Neural cell (in vitro differentiated cells): ENCODE measurements around the gene CYP21A2. TPM values are rescaled to one million over a fixed set of nuclear protein-coding genes. Genes with fewer than 3 reads are reported as not detected.
"Not testable (repeated sequence)": the region's sequence is repeated elsewhere in the genome, so short reads cannot be mapped to it uniquely, and the experiment has no call there.

Source experiments
- H2AFZ ChIP-seq: fragments of 200-600, 300-800 bp; sonication (generic), shearing (Covaris generic); 2 replicates; pipeline ENCODE4 v1.6.0; 2014; ENCODE audit warnings: low read depth, mild to moderate bottlenecking, antibody characterized with exemption, low read length, moderate library complexity
- H3F3A ChIP-seq: fragments of 200-600 bp; shearing (Covaris generic); 2 replicates; pipeline ENCODE4 v1.6.1; 2016; ENCODE audit warnings: mild to moderate bottlenecking, moderate library complexity, mixed read lengths, antibody characterized with exemption, low read length; ENCODE audit not compliant: insufficient read depth, poor library complexity, severe bottlenecking
- H3K27ac ChIP-seq: fragments of 200-600, 300-800 bp; sonication (generic), shearing (Covaris generic); 2 replicates; pipeline ENCODE4 v1.5.1; 2014; ENCODE audit warnings: mild to moderate bottlenecking, low read length, moderate library complexity
- H3K27me3 ChIP-seq: fragments of 300-800, 200-600 bp; sonication (generic), shearing (Covaris generic); 2 replicates; pipeline ENCODE4 v1.6.0; 2014; ENCODE audit warnings: mild to moderate bottlenecking, low read depth, low read length, moderate library complexity; ENCODE audit not compliant: insufficient read depth
- H3K36me3 ChIP-seq: fragments of 300-800, 200-600 bp; sonication (generic), shearing (Covaris generic); 2 replicates; pipeline ENCODE4 v1.5.1; 2014; ENCODE audit warnings: mild to moderate bottlenecking, antibody characterized with exemption, low read length, moderate library complexity; ENCODE audit not compliant: insufficient read depth
- H3K4me2 ChIP-seq: fragments of 300-800, 200-600 bp; sonication (generic), shearing (Covaris generic); 2 replicates; pipeline ENCODE4 v1.6.0; 2014; ENCODE audit warnings: mild to moderate bottlenecking, low read length
- H3K4me3 ChIP-seq: fragments of 300-800, 200-600 bp; sonication (generic), shearing (Covaris generic); 2 replicates; pipeline ENCODE4 v1.5.1; 2014; ENCODE audit warnings: mild to moderate bottlenecking, low read length, moderate library complexity
- H3K79me2 ChIP-seq: fragments of 200-600 bp; shearing (Covaris generic); replicated peaks from 2 replicates; pipeline ENCODE4 v1.6.0; 2014; ENCODE audit warnings: mild to moderate bottlenecking, low read length, moderate library complexity; ENCODE audit not compliant: insufficient read depth
- H3K9ac ChIP-seq: fragments of 300-800, 200-600 bp; sonication (generic), shearing (Covaris generic); 2 replicates; pipeline ENCODE4 v1.6.1; 2016; ENCODE audit warnings: mild to moderate bottlenecking, low read length, mixed read lengths
- H3K9me2 ChIP-seq: fragments of 200-600 bp; shearing (Covaris generic); 2 replicates; pipeline ENCODE4 v1.6.1; 2016; ENCODE audit warnings: mild to moderate bottlenecking, low read length, mixed read lengths; ENCODE audit not compliant: insufficient read depth
- H3K9me3 ChIP-seq: fragments of 200-600, 300-800 bp; sonication (generic), shearing (Covaris generic); 2 replicates; pipeline ENCODE4 v1.6.1; 2016; ENCODE audit warnings: mild to moderate bottlenecking, mixed run types, low read length, moderate library complexity, mixed read lengths
- H4K20me1 ChIP-seq: fragments of 200-600 bp; shearing (Covaris generic); 2 replicates; pipeline ENCODE4 v1.6.1; 2016; ENCODE audit warnings: mild to moderate bottlenecking, mixed run types; ENCODE audit not compliant: insufficient read depth
- EP300 ChIP-seq: fragments of 450-650 bp; conservative IDR thresholded peaks from 2 replicates; pipeline ENCODE4 v1.6.1; 2014; ENCODE audit warnings: antibody characterized with exemption, mild to moderate bottlenecking, moderate library complexity; ENCODE audit not compliant: poor library complexity, severe bottlenecking
- EZH2 ChIP-seq: fragments of 200-600, 300-800 bp; shearing (Covaris generic), sonication (generic); IDR thresholded peaks from 2 replicates; pipeline ENCODE4 v1.6.1; 2014; ENCODE audit warnings: antibody characterized with exemption, low read length, borderline replicate concordance, mild to moderate bottlenecking; ENCODE audit not compliant: insufficient read depth, poor library complexity, severe bottlenecking
- MXI1 ChIP-seq: fragments of 450-650 bp; conservative IDR thresholded peaks from 2 replicates; pipeline ENCODE4 v1.6.1; 2014; ENCODE audit warnings: antibody characterized with exemption, mild to moderate bottlenecking; ENCODE audit not compliant: poor library complexity, severe bottlenecking
- POLR2AphosphoS5 ChIP-seq: IDR thresholded peaks from 2 replicates; pipeline ENCODE4 v1.6.1; 2012
- RAD21 ChIP-seq: fragments of 450-650 bp; conservative IDR thresholded peaks from 2 replicates; pipeline ENCODE4 v1.6.1; 2014; ENCODE audit warnings: antibody characterized with exemption, mild to moderate bottlenecking, moderate library complexity
- SMC3 ChIP-seq: fragments of 450-650 bp; conservative IDR thresholded peaks from 2 replicates; pipeline ENCODE4 v1.6.1; 2014; ENCODE audit warnings: antibody characterized with exemption, mild to moderate bottlenecking, moderate library complexity; ENCODE audit not compliant: poor library complexity
- TAF1 ChIP-seq: IDR thresholded peaks from 2 replicates; pipeline ENCODE4 v1.6.1; 2012; ENCODE audit warnings: low read depth
- polyA plus RNA-seq: library from polyadenylated mRNA; depleted of rRNA; stranded (reverse); fragments of >200 nt; gene quantifications from 2 replicates; pipeline ENCODE4 v1.2.3, GENCODE V29; 2014
- TF ChIP-seq, protein P1 (sequence below): IDR thresholded peaks from 2 replicates; pipeline ENCODE4 v1.6.1; 2012; ENCODE audit warnings: borderline replicate concordance
- TF ChIP-seq, protein P2 (sequence below): fragments of 450-650 bp; IDR thresholded peaks from 2 replicates; pipeline ENCODE4 v1.5.1; 2014; ENCODE audit warnings: antibody characterized with exemption, mild to moderate bottlenecking, moderate library complexity; ENCODE audit not compliant: poor library complexity, severe bottlenecking

Gene CYP21A2
- polyA plus RNA-seq, 1 donor from 2014 or later: 1.9 TPM

DNA sequence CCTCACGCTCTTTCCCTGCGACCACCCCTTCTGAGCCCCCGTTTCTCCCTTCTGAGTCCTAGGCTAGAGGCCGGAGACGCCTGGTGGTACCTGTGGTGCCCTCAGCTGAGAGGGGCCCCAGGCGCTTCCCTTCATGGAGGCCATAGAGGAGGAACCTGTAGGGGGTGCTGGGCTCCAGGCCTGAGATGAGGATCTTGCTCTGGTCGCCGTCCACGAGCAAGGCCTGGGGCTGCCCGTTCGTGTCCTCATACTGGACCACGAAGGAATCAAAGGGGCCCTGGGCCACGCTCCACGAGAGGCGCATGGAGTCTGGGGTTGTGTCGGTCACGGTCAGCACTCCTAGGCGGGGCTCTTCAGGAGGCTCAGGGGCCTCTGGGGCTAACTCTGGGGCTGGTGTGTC lies 6.7 kb downstream of the CYP21A2 start:
- H3K4me3 ChIP-seq, H3K9me3 ChIP-seq, H3K27ac ChIP-seq, H3K4me2 ChIP-seq, H3K27me3 ChIP-seq, H3K79me2 ChIP-seq, H3K9ac ChIP-seq, H4K20me1 ChIP-seq, H3K36me3 ChIP-seq, H2AFZ ChIP-seq, H3K9me2 ChIP-seq, H3F3A ChIP-seq: not testable (repeated sequence)

DNA sequence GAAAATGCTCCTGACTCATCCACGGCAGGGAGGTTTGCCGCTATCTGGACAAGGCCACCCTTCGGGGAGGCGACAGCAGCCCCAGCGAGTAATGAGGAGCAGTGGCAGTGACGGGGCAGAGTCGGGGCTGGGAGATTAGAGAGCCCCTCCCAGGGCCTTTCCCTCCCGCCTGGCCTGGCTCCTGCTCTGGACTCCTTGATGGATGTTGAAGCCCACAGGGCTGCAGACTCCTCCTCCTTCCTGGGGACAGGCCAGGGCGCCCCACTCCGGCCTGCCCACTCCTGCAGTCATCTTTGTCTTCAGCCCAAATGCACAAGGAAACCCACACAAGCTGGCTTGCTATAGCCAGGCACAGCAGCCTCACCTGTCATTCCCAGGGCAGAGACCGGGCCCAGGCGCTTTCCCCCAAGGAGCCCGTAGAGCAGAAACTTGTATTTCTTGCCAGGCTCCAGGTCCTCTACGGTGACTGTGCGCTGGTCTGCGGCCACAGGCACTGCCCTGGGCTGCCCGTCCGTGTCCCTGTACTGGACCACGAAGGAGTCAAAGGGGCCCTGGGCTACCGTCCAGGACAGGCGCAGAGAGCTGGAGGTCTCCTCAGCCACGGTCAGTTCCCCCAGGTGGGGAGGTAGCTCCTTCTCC lies 7.7 kb downstream of the CYP21A2 start:
- Histone ChIP-seq H4K20me1 (no peaks in the 10 kb centered on the region), H3F3A (no peaks in the 10 kb centered on the region), H2AFZ (no peak overlapping the region), H3K9me3 (no peaks in the 10 kb centered on the region), H3K9me2 (no peaks in the 10 kb centered on the region), H3K36me3 (no peaks in the 10 kb centered on the region), H3K4me3 (no peak overlapping the region), H3K27ac (no peak overlapping the region), H3K27me3 (no peaks in the 10 kb centered on the region), H3K4me2 (no peak overlapping the region), H3K9ac (no peak overlapping the region), H3K79me2 (no peaks in the 10 kb centered on the region)
- TF ChIP-seq EZH2 (no peak), TAF1 (no peak), EP300 (no peak), SMC3 (no peak), POLR2AphosphoS5 (no peak), MXI1 (no peak), RAD21 (no peak)
- TF ChIP-seq, protein P1, sequence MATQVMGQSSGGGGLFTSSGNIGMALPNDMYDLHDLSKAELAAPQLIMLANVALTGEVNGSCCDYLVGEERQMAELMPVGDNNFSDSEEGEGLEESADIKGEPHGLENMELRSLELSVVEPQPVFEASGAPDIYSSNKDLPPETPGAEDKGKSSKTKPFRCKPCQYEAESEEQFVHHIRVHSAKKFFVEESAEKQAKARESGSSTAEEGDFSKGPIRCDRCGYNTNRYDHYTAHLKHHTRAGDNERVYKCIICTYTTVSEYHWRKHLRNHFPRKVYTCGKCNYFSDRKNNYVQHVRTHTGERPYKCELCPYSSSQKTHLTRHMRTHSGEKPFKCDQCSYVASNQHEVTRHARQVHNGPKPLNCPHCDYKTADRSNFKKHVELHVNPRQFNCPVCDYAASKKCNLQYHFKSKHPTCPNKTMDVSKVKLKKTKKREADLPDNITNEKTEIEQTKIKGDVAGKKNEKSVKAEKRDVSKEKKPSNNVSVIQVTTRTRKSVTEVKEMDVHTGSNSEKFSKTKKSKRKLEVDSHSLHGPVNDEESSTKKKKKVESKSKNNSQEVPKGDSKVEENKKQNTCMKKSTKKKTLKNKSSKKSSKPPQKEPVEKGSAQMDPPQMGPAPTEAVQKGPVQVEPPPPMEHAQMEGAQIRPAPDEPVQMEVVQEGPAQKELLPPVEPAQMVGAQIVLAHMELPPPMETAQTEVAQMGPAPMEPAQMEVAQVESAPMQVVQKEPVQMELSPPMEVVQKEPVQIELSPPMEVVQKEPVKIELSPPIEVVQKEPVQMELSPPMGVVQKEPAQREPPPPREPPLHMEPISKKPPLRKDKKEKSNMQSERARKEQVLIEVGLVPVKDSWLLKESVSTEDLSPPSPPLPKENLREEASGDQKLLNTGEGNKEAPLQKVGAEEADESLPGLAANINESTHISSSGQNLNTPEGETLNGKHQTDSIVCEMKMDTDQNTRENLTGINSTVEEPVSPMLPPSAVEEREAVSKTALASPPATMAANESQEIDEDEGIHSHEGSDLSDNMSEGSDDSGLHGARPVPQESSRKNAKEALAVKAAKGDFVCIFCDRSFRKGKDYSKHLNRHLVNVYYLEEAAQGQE: no peak
- TF ChIP-seq, protein P2, sequence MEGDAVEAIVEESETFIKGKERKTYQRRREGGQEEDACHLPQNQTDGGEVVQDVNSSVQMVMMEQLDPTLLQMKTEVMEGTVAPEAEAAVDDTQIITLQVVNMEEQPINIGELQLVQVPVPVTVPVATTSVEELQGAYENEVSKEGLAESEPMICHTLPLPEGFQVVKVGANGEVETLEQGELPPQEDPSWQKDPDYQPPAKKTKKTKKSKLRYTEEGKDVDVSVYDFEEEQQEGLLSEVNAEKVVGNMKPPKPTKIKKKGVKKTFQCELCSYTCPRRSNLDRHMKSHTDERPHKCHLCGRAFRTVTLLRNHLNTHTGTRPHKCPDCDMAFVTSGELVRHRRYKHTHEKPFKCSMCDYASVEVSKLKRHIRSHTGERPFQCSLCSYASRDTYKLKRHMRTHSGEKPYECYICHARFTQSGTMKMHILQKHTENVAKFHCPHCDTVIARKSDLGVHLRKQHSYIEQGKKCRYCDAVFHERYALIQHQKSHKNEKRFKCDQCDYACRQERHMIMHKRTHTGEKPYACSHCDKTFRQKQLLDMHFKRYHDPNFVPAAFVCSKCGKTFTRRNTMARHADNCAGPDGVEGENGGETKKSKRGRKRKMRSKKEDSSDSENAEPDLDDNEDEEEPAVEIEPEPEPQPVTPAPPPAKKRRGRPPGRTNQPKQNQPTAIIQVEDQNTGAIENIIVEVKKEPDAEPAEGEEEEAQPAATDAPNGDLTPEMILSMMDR: no peak

DNA sequence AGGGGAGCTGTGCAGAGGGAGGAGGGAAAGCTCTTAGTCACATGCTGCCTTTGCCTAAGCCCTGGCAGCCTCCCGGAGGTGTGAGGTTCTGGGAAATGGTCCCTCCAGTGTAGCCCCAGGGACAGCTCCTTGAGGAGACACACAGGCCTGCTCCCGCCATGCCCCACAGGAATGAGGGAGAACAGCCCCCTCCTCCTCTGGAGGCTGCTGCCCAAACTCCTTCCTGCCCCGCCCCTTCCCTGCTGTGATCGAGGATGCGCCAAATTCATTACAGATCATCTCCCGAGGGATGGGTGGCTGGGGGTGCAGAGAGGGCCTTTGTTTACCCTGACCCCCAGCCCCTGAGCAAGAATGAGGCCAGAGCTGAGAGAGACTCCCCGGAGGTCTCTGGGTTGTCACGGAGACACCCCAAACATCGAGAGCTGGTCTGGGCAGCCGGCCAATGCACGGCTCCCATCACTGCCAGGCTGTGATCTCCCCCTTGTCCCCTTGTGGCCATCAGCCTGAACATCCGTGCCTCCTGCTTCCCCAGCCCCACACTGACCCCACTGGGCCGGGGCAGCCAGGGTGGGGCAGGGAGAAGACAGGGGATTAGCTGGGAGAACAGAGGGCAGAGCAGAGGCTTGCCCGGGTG lies 8.4 kb downstream of the CYP21A2 start:
- Histone ChIP-seq H2AFZ (no peak overlapping the region), H4K20me1 (no peaks in the 10 kb centered on the region), H3K4me2 (no peak overlapping the region), H3K79me2 (no peaks in the 10 kb centered on the region), H3K36me3 (no peaks in the 10 kb centered on the region), H3K4me3 (no peak overlapping the region), H3K9ac (no peak overlapping the region), H3K27me3 (no peaks in the 10 kb centered on the region), H3K9me2 (no peaks in the 10 kb centered on the region), H3K27ac (no peak overlapping the region), H3K9me3 (no peaks in the 10 kb centered on the region), H3F3A (no peaks in the 10 kb centered on the region)
- TF ChIP-seq, protein P1: no peak
- TF ChIP-seq TAF1 (no peak), RAD21 (no peak)
